Osteocyte (in vitro differentiated cells): ENCODE measurements around the gene ALDH9A1. TPM values are rescaled to one million over a fixed set of nuclear protein-coding genes. Genes with fewer than 3 reads are reported as not detected.

Source experiments
- DNase-seq: peaks from one replicate; pipeline ENCODE4 v3.0.0; 2021; ENCODE audit warnings: mixed read lengths; ENCODE audit not compliant: unreplicated experiment; ENCODE audit errors: extremely low spot score
- H3K27ac Mint-ChIP-seq: one replicate; pipeline ENCODE4 v1.8.0; 2021; ENCODE audit warnings: mild to moderate bottlenecking, mixed read lengths; ENCODE audit not compliant: unreplicated experiment
- H3K27me3 Mint-ChIP-seq: one replicate; pipeline ENCODE4 v1.8.0; 2021; ENCODE audit warnings: mixed read lengths; ENCODE audit not compliant: unreplicated experiment
- H3K36me3 Mint-ChIP-seq: one replicate; pipeline ENCODE4 v1.8.0; 2021; ENCODE audit warnings: mixed read lengths; ENCODE audit not compliant: unreplicated experiment
- H3K4me1 Mint-ChIP-seq: one replicate; pipeline ENCODE4 v1.8.0; 2021; ENCODE audit warnings: mixed read lengths; ENCODE audit not compliant: unreplicated experiment
- H3K4me3 Mint-ChIP-seq: one replicate; pipeline ENCODE4 v1.8.0; 2021; ENCODE audit warnings: mild to moderate bottlenecking, moderate library complexity, mixed read lengths; ENCODE audit not compliant: unreplicated experiment
- H3K9me3 Mint-ChIP-seq: one replicate; pipeline ENCODE4 v1.8.0; 2021; ENCODE audit warnings: mixed read lengths; ENCODE audit not compliant: unreplicated experiment
- total RNA-seq: library from RNA; stranded (reverse); gene quantifications from 2 replicates; pipeline ENCODE4 v1.2.1, GENCODE V29; 2021
- TF ChIP-seq, protein P1 (sequence below): fragments of 200-600 bp; sonication (generic); IDR thresholded peaks from 2 replicates; pipeline ENCODE4 v1.5.0; 2021; ENCODE audit warnings: antibody characterized with exemption, mild to moderate bottlenecking, moderate library complexity

Gene ALDH9A1
- total RNA-seq, 1 donor from 2014 or later, result 37.1 TPM

DNA sequence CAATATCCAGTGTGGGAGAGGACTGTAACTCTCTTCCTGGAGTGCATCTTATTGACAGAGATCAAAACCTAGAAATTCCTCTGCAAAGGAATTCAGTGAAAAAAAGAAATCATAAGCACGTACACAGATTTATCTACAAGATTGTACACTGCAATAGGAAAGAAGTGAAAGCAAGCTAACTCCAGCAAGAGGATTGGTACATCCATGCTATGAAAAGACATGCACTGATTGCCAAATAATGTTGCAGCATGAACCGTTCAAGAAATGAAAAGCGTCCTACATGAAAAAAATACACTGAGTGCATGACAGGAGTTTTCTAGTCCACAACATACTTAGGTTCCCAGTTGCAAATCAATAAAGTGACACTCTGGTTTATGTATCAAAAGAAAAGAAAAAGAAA lies 69.2 kb downstream of the ALDH9A1 start:
- no peak overlapping the region for H3K4me3 Mint-ChIP-seq

DNA sequence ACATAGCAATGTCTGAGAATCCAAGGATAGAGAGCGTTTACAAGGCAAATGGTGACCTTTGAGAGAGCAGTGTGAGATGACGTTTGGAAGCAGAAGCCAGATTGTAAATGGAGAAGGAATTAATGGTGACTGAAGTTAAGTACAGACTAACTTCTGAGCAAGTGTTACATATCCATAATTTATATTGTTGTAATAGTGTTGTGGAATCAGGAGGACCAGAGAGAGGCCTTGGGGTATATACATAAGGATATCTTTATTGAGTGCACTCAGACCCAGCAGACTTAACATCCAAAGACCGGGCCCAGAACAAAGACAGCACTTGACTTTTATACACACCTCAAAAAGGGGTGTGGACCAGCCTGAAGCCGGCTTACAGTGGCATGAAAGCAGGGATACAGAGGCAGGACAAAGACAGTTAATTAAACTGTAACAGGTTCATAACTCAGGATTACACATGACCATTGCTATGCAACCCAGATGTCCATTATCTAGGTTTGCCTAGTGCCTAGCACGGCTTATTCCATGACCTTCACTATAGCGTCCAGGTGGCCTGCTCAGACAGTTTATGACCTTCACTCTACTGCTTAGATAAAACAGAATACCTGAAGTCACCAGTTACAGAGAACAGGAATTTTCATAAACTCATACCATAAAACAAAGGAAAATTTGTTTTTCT lies 70.1 kb downstream of the ALDH9A1 start:
- TF ChIP-seq, protein P1, sequence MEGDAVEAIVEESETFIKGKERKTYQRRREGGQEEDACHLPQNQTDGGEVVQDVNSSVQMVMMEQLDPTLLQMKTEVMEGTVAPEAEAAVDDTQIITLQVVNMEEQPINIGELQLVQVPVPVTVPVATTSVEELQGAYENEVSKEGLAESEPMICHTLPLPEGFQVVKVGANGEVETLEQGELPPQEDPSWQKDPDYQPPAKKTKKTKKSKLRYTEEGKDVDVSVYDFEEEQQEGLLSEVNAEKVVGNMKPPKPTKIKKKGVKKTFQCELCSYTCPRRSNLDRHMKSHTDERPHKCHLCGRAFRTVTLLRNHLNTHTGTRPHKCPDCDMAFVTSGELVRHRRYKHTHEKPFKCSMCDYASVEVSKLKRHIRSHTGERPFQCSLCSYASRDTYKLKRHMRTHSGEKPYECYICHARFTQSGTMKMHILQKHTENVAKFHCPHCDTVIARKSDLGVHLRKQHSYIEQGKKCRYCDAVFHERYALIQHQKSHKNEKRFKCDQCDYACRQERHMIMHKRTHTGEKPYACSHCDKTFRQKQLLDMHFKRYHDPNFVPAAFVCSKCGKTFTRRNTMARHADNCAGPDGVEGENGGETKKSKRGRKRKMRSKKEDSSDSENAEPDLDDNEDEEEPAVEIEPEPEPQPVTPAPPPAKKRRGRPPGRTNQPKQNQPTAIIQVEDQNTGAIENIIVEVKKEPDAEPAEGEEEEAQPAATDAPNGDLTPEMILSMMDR, result no peak
- H3K4me3 Mint-ChIP-seq, result no peak overlapping the region
- H3K36me3 Mint-ChIP-seq, result no peaks in the 10 kb centered on the region
- no peak for DNase-seq
- no peaks in the 10 kb centered on the region for H3K9me3 Mint-ChIP-seq
- no peak overlapping the region for H3K27ac Mint-ChIP-seq
- H3K27me3 Mint-ChIP-seq, result peaks cover 34% of the 10 kb centered on the region
- H3K4me1 Mint-ChIP-seq, result peaks cover 1% of the 10 kb centered on the region

More for the DNA sequence above, 69.2 kb downstream of the ALDH9A1 start:
- Mint-ChIP-seq H3K27ac (no peak overlapping the region), H3K9me3 (no peaks in the 10 kb centered on the region), H3K4me1 (peaks cover 9% of the 10 kb centered on the region), H3K36me3 (no peaks in the 10 kb centered on the region), H3K27me3 (peaks cover 27% of the 10 kb centered on the region)
- TF ChIP-seq, protein P1, result no peak
- no peak for DNase-seq

DNA sequence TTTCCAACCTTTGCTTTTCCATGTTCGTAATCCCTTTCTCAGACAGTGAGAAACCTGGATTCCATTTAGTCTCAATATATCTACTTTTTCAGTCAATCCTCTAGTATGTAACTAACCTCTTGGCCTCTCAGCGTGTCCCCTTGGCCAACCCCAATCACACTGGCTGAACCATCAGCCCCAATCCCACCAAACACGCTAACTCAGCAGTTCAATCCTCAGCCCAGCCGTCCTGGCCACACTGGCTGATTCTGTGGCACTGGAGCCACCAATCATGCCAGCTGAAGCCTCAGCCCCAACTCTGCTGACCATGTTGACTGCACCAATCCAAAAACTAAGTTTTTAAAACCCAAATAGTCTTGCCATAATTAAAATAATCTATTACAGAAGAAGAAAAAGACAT lies 73.9 kb downstream of the ALDH9A1 start:
- DNase-seq, result no peak
- no peak overlapping the region for H3K4me3 Mint-ChIP-seq
- H3K27me3 Mint-ChIP-seq, result peaks cover 58% of the 10 kb centered on the region
- H3K9me3 Mint-ChIP-seq, result no peaks in the 10 kb centered on the region
- H3K36me3 Mint-ChIP-seq, result no peaks in the 10 kb centered on the region
- TF ChIP-seq, protein P1, result no peak
- no peak overlapping the region for H3K27ac Mint-ChIP-seq
- H3K4me1 Mint-ChIP-seq, result no peaks in the 10 kb centered on the region

DNA sequence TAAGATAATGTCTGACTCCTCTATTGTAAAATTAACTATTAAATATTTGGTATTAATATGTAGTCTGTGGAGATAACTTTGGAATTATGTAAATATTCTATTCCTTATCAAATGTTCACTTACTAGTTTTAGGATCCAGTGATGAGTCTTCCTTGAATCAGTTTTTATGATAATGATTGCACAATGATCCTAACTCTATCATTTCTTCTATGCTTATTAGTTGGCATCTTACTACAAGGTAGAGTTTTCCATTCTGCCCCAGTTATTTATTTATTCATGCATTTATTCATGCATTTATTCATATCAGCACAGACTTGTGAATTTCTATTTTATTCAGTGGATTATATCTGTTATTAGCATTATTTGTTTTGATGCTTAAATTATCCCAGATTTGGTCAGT lies 74.7 kb downstream of the ALDH9A1 start:
- Mint-ChIP-seq H3K4me1 (no peaks in the 10 kb centered on the region), H3K4me3 (no peak overlapping the region), H3K36me3 (no peaks in the 10 kb centered on the region), H3K27me3 (peaks cover 52% of the 10 kb centered on the region), H3K27ac (no peak overlapping the region), H3K9me3 (no peaks in the 10 kb centered on the region)
- DNase-seq, result no peak
- TF ChIP-seq, protein P1, result no peak

DNA sequence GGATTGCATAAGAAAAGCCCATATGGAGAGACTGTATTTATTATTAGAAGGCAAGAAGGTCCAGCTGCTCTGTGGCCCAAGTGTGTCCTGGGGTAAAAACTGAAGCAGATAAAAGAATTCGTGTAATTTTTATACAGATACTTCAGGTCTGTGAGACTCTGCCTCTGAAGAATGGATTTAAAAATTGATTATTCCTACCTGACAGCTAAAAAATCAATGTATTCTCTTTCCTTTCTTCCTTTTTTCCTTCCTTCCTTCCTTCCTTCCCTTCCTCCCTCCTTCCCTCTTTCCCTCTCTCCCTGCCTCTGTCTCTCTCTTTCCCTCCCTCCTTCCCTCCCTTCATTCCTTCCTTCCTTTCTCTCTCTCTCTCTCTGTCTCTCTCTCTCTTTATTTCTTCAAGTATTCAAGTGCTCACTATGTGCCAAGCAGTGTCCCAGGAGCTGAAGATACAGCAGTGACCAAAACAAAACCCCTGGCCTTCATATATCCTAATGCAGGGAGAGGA lies 78.7 kb downstream of the ALDH9A1 start:
- DNase-seq, result no peak
- no peak overlapping the region for H3K4me3 Mint-ChIP-seq
- peaks cover 69% of the 10 kb centered on the region for H3K27me3 Mint-ChIP-seq
- no peaks in the 10 kb centered on the region for H3K36me3 Mint-ChIP-seq
- no peak overlapping the region for H3K27ac Mint-ChIP-seq
- H3K9me3 Mint-ChIP-seq, result no peaks in the 10 kb centered on the region
- TF ChIP-seq, protein P1, result no peak
- H3K4me1 Mint-ChIP-seq, result no peaks in the 10 kb centered on the region
